SKM-1 treated with dmso at 0.1 percent for 144 hours (cell line): ENCODE results near the gene RELB.

Source experiments
- DNase-seq: peaks from one replicate; lab custom pipeline; 2025; ENCODE audit not compliant: unreplicated experiment; lab: John Stamatoyannopoulos, UW

Gene RELB

GRCh38 chr19:45078390-45079062 lies 77.3 kb downstream of the RELB start:
- DNase-seq: peak; percentile 2

- peak; percentile 9 for DNase-seq
These were observed 78.0 kb downstream of the RELB start, which contains the start of gene GEMIN7 for GRCh38 chr19:45079063-45079910. Gene GEMIN7, plus strand, starts transcription at chr19:45079260. Its CDS starts 10,855 bp downstream, at chr19:45090115.

GRCh38 chr19:45079911-45080370 lies 78.7 kb downstream of the RELB start:
- DNase-seq: no peak

DNA sequence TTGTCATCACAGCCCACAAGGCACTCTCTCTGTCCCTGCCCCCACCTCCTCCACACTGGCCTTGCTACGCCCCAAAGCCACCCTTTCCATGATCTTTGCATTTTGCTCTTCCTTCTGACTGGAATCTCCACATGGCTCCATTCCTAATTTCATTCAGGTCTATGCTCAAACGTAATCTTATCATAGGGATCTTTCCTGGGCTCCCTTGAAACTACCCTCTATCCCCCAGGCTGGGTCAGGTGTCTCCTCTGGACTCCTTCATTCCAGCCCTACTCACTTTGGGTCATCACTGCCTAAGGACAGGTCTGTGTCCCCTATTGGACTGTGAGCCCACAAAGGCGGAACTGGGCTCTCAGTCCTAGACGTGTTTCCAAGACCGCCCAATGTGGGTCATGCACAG lies 80.9 kb downstream of the RELB start:
- no peak for DNase-seq

DNA sequence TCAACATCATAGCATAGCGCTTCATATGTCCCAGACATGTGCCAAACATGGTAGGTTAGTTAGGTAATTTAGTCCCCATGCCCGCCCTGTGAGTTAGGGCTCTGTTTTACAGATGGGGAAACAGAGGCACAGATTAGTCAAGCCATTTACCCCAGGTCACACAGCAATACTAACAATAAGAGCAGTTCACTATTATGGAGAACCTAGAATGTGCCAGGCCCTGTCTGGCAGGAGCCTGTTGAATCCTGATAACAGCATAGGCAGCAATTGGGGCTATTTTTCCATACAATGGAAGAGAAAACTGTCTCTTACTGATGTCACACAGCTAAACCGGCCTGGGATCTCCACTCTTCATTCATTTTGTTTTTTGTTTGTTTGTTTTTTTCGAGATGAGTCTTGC lies 85.2 kb downstream of the RELB start:
- no peak for DNase-seq

DNA sequence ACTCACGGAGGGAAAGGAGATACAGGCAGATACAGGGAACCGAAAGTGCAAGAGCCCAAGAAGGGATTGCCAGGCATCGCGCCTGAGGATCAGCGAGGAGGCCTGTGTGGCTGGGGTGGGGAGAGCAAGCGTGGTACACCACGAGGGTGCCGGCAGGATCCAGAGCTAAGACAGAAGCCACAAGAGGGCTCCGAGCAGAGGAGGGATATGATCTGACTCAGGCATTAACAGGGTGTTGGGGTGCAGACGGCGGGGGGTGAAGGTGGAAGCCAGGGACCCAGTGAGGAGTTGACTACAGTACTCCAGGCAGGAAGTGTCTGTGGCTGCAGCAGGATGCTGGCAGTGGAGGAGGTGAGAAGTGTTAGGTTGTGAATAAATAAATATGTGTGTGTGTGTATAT lies 86.3 kb downstream of the RELB start:
- no peak for DNase-seq
